GM18858 (cell line): ENCODE data around the gene ITGA11.

Experiments used
- ATAC-seq: cut with Tn5 transposase; IDR thresholded peaks from one replicate; pipeline ENCODE4 v1.9.1; 2021; ENCODE audit not compliant: unreplicated experiment

ITGA11 gene

GRCh38 chr15:68447209-68447608, 15.2 kb upstream of the ITGA11 start:
- no peak for ATAC-seq

GRCh38 chr15:68445351-68445750, 13.4 kb upstream of the ITGA11 start:
- no peak for ATAC-seq

- ATAC-seq = no peak
Measured at GRCh38 chr15:68444336-68444735, 12.4 kb upstream of the ITGA11 start.

- ATAC-seq = no peak
Measured at GRCh38 chr15:68442903-68443302, 10.9 kb upstream of the ITGA11 start.

- ATAC-seq = no peak
Measured at GRCh38 chr15:68442041-68442440, 10.1 kb upstream of the ITGA11 start.

- no peak for ATAC-seq
Measured at GRCh38 chr15:68441045-68441743, 9.2 kb upstream of the ITGA11 start.

GRCh38 chr15:68440136-68440535, 8.2 kb upstream of the ITGA11 start:
- ATAC-seq = no peak

GRCh38 chr15:68439506-68439905, 7.5 kb upstream of the ITGA11 start:
- no peak for ATAC-seq

GRCh38 chr15:68436680-68437079, 4.7 kb upstream of the ITGA11 start:
- no peak for ATAC-seq

GRCh38 chr15:68435966-68436365, 4.0 kb upstream of the ITGA11 start:
- no peak for ATAC-seq

GRCh38 chr15:68434021-68434420, 2.1 kb upstream of the ITGA11 start:
- no peak for ATAC-seq

- no peak for ATAC-seq
Measured at GRCh38 chr15:68433551-68433950, 1.6 kb upstream of the ITGA11 start.

- ATAC-seq = no peak
Measured at GRCh38 chr15:68432441-68433064, 590 bp upstream of the ITGA11 start.

- ATAC-seq = no peak
Measured at GRCh38 chr15:68431037-68431791, 749 bp downstream of the ITGA11 start.

GRCh38 chr15:68430471-68431036, 1.4 kb downstream of the ITGA11 start:
- no peak for ATAC-seq

- no peak for ATAC-seq
Measured at GRCh38 chr15:68429691-68430470, 2.1 kb downstream of the ITGA11 start.

GRCh38 chr15:68428431-68428940, 3.5 kb downstream of the ITGA11 start:
- ATAC-seq = no peak

GRCh38 chr15:68427963-68428362, 4.0 kb downstream of the ITGA11 start:
- ATAC-seq = no peak

- no peak for ATAC-seq
Measured at GRCh38 chr15:68427366-68427765, 4.6 kb downstream of the ITGA11 start.

GRCh38 chr15:68426116-68426515, 5.8 kb downstream of the ITGA11 start:
- ATAC-seq = no peak
